Peyer's patch (tissue), 4 donors: ENCODE results near the gene ZC3H7A.

Experiments
- POLR2A ChIP-seq, 2 donors: fragments of 450-650 bp; IDR thresholded peaks; one replicate each; pipeline ENCODE4 v1.5.1; 2017; ENCODE audit warnings: antibody characterized with exemption in 2 of 2, mild to moderate bottlenecking in 2 of 2, moderate library complexity in 2 of 2
- TF ChIP-seq, protein P1 (sequence below), 6 experiments: fragments of 450-650 bp in 4 of 6; fragments of 200-600 bp in 2 of 6; sonication (generic) in 1 of 6; IDR thresholded peaks; one replicate each; pipeline ENCODE4 v1.5.1; 2017 to 2019; ENCODE audit warnings: antibody characterized with exemption in 6 of 6, mild to moderate bottlenecking in 3 of 6, moderate library complexity in 1 of 6

DNA sequence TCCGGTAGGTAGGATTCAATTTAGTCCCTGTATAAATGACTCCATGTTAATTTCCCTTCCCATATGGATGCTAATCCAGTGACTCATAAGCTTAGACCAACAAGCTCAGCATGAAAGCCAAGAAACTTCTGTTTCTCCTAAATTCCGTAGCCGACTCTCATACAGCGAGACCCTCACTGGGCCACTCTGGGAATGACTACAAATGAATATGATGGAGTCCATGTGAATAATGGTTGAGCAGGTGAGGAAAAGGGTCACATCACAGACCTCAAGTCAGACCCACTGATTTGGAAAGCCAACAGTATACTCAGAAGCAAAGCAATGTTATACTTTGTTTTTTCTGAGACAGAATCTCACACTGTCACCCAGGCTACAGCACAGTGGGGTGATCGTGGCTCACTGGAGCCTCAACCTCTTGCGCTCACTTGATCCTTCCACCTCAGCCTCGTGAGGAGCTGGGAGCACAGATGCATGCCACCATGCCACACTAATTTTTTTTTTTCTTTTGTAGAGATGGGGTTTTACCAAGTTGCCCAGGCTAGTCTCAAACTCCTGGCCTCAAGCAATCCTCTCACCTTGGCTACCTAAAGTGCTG, 39.7 kb upstream of the ZC3H7A start:
- TF ChIP-seq, protein P1, sequence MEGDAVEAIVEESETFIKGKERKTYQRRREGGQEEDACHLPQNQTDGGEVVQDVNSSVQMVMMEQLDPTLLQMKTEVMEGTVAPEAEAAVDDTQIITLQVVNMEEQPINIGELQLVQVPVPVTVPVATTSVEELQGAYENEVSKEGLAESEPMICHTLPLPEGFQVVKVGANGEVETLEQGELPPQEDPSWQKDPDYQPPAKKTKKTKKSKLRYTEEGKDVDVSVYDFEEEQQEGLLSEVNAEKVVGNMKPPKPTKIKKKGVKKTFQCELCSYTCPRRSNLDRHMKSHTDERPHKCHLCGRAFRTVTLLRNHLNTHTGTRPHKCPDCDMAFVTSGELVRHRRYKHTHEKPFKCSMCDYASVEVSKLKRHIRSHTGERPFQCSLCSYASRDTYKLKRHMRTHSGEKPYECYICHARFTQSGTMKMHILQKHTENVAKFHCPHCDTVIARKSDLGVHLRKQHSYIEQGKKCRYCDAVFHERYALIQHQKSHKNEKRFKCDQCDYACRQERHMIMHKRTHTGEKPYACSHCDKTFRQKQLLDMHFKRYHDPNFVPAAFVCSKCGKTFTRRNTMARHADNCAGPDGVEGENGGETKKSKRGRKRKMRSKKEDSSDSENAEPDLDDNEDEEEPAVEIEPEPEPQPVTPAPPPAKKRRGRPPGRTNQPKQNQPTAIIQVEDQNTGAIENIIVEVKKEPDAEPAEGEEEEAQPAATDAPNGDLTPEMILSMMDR (IDR thresholded peaks at IDR 0.05), result no peak
- TF ChIP-seq POLR2A (IDR thresholded peaks at IDR 0.05), result no peak
